H1 (cell line): ENCODE data around the gene ZNF555. TPM values are rescaled to one million over a fixed set of nuclear protein-coding genes. Genes with fewer than 3 reads are reported as not detected.

Source experiments
- CTCF ChIA-PET: fragments of 300-600 bp; sonication (Branson Sonifier 250); formaldehyde crosslinking; loops from one replicate; lab custom pipeline; 2021; ENCODE audit not compliant: partially characterized antibody; lab: Charles Lee
- POLR2A ChIA-PET: fragments of 300-600 bp; sonication (Branson Sonifier 250); formaldehyde crosslinking; loops from one replicate; lab custom pipeline; 2021; ENCODE audit warnings: inconsistent platforms; ENCODE audit not compliant: partially characterized antibody; lab: Charles Lee
- DNase-seq, 2 experiments: peaks; one replicate each; pipeline versions ENCODE4 v3.0.0 to v3.0.0-alpha.2; 2010 to 2022; ENCODE audit warnings: low spot score in 2 of 2, low read depth in 1 of 2, mixed read lengths in 1 of 2
- FAIRE-seq: peaks from 2 replicates; lab custom pipeline; 2011; peaks lifted over from hg19 to GRCh38; lab: Jason Lieb, UNC
- H2AFZ ChIP-seq: 2 replicates; pipeline ENCODE4 v1.8.1; 2012; ENCODE audit warnings: low read length, inconsistent platforms
- H2AK5ac ChIP-seq: 2 replicates; pipeline ENCODE4 v1.6.1; 2013; ENCODE audit warnings: low read depth, low read length
- H2BK120ac ChIP-seq: replicated peaks from 2 replicates; pipeline ENCODE3; 2013; ENCODE audit warnings: low read depth, low read length, inconsistent platforms
- H2BK12ac ChIP-seq: 2 replicates; pipeline ENCODE4 v1.6.1; 2013; ENCODE audit warnings: low read depth, low read length
- H2BK15ac ChIP-seq: 2 replicates; pipeline ENCODE4 v1.6.1; 2013; ENCODE audit warnings: low read length
- H2BK20ac ChIP-seq: 2 replicates; pipeline ENCODE4 v1.6.1; 2013; ENCODE audit warnings: low read length
- H2BK5ac ChIP-seq: 2 replicates; pipeline ENCODE4 v1.6.1; 2013; ENCODE audit warnings: low read depth, low read length
- H3K14ac ChIP-seq: 2 replicates; pipeline ENCODE4 v1.6.1; 2013; ENCODE audit warnings: inconsistent platforms; ENCODE audit not compliant: insufficient read length
- H3K18ac ChIP-seq: 2 replicates; pipeline ENCODE4 v1.6.1; 2013; ENCODE audit warnings: low read length; ENCODE audit errors: extremely low read depth
- H3K23ac ChIP-seq: 2 replicates; pipeline ENCODE4 v1.6.1; 2013; ENCODE audit warnings: inconsistent platforms; ENCODE audit not compliant: insufficient read length
- H3K23me2 ChIP-seq: 2 replicates; pipeline ENCODE4 v1.6.1; 2013; ENCODE audit warnings: low read depth, low read length
- H3K27ac ChIP-seq: 2 replicates; pipeline ENCODE4 v1.6.1; 2011; ENCODE audit warnings: low read depth, low read length, inconsistent platforms
- H3K27me3 ChIP-seq, 4 experiments: replicated peaks in 1 of 4; 1 replicate in 1 of 4; 2 replicates in 3 of 4; pipeline versions ENCODE4 v1.6.1 to v1.8.1; 2011 to 2013; ENCODE audit warnings: low read length in 3 of 4, mild to moderate bottlenecking in 3 of 4, inconsistent platforms in 2 of 4, mixed read lengths in 2 of 4, moderate library complexity in 1 of 4; ENCODE audit not compliant: control insufficient read depth in 3 of 4, insufficient read depth in 3 of 4; ENCODE audit errors: extremely low read depth in 1 of 4
- H3K36me3 ChIP-seq, 4 experiments: 2 replicates each; pipeline versions ENCODE4 v1.6.1 to v1.8.1; 2011 to 2013; ENCODE audit warnings: mild to moderate bottlenecking in 4 of 4, low read length in 3 of 4, moderate library complexity in 2 of 4, control low read depth in 1 of 4, inconsistent platforms in 1 of 4; ENCODE audit not compliant: insufficient read depth in 4 of 4, control insufficient read depth in 2 of 4
- H3K4ac ChIP-seq: replicated peaks from 2 replicates; pipeline ENCODE3; 2013; ENCODE audit warnings: low read length, low read depth, mixed read lengths, inconsistent platforms; ENCODE audit not compliant: insufficient read length
- H3K4me1 ChIP-seq, 4 experiments: replicated peaks in 1 of 4; 1 replicate in 1 of 4; 2 replicates in 3 of 4; pipeline versions ENCODE4 v1.6.1 to v1.8.1; 2011 to 2013; ENCODE audit warnings: low read length in 3 of 4, inconsistent platforms in 2 of 4, mixed read lengths in 1 of 4; ENCODE audit not compliant: insufficient read depth in 4 of 4, control insufficient read depth in 3 of 4
- H3K4me2 ChIP-seq, 2 experiments: 2 replicates each; pipeline versions ENCODE4 v1.6.1 to v1.8.1; 2011 to 2013; ENCODE audit warnings: low read depth in 2 of 2, low read length in 2 of 2, control low read depth in 1 of 2, inconsistent platforms in 1 of 2, mild to moderate bottlenecking in 1 of 2; ENCODE audit not compliant: insufficient read depth in 1 of 2
- H3K4me3 ChIP-seq, 4 experiments: fragments of 200-600, 300-600 bp in 1 of 4; sonication (generic), shearing (Covaris generic), sonication (Bioruptor Twin) in 1 of 4; 2 replicates each; pipeline versions ENCODE4 v1.5.1 to v1.8.1; 2011 to 2016; ENCODE audit warnings: low read length in 4 of 4, low read depth in 3 of 4, control low read depth in 2 of 4, inconsistent platforms in 2 of 4, mild to moderate bottlenecking in 2 of 4, mixed read lengths in 1 of 4, moderate library complexity in 1 of 4; ENCODE audit not compliant: insufficient read depth in 2 of 4; ENCODE audit errors: extremely low read depth in 1 of 4
- H3K56ac ChIP-seq: replicated peaks from 2 replicates; pipeline ENCODE3; 2013; ENCODE audit warnings: low read depth, mild to moderate bottlenecking, mixed read lengths, low read length, inconsistent platforms; ENCODE audit not compliant: insufficient read length
- H3K79me1 ChIP-seq: 2 replicates; pipeline ENCODE4 v1.6.1; 2013; ENCODE audit warnings: low read depth, low read length, control low read depth
- H3K79me2 ChIP-seq, 2 experiments: 2 replicates each; pipeline versions ENCODE4 v1.6.1 to v1.8.1; 2012 to 2013; ENCODE audit warnings: low read length in 2 of 2, mild to moderate bottlenecking in 2 of 2, inconsistent platforms in 1 of 2; ENCODE audit not compliant: insufficient read depth in 2 of 2, control insufficient read depth in 1 of 2
- H3K9ac ChIP-seq, 4 experiments: replicated peaks in 1 of 4; 1 replicate in 1 of 4; 2 replicates in 3 of 4; pipeline versions ENCODE4 v1.6.1 to v1.8.1; 2011 to 2013; ENCODE audit warnings: low read depth in 3 of 4, low read length in 3 of 4, control low read depth in 2 of 4, mild to moderate bottlenecking in 2 of 4, moderate library complexity in 2 of 4, inconsistent platforms in 1 of 4; ENCODE audit errors: extremely low read depth in 1 of 4
- H3K9me3 ChIP-seq, 2 experiments: 2 replicates each; pipeline versions ENCODE4 v1.6.1 to v1.8.1; 2012 to 2013; ENCODE audit warnings: mild to moderate bottlenecking in 2 of 2, moderate library complexity in 2 of 2, control low read depth in 1 of 2, inconsistent platforms in 1 of 2, low read depth in 1 of 2, low read length in 1 of 2, mixed read lengths in 1 of 2; ENCODE audit not compliant: insufficient read depth in 2 of 2
- H4K20me1 ChIP-seq, 2 experiments: replicated peaks in 1 of 2; 2 replicates each; pipeline versions ENCODE3 to v1.8.1; 2011 to 2013; ENCODE audit warnings: inconsistent platforms in 2 of 2, low read length in 2 of 2, mild to moderate bottlenecking in 1 of 2; ENCODE audit not compliant: insufficient read depth in 2 of 2, control insufficient read depth in 1 of 2
- H4K5ac ChIP-seq: 2 replicates; pipeline ENCODE4 v1.6.1; 2013; ENCODE audit warnings: low read length, low read depth, mixed read lengths, inconsistent platforms; ENCODE audit not compliant: insufficient read length
- H4K8ac ChIP-seq: 2 replicates; pipeline ENCODE4 v1.8.0; 2013; ENCODE audit warnings: mild to moderate bottlenecking, moderate library complexity, low read length, inconsistent platforms; ENCODE audit not compliant: insufficient read depth; ENCODE audit errors: extremely low read depth
- H4K91ac ChIP-seq: replicated peaks from 2 replicates; pipeline ENCODE3; 2013; ENCODE audit warnings: low read length, mixed read lengths, inconsistent platforms; ENCODE audit not compliant: insufficient read length
- ASH2L ChIP-seq: fragments of 200-600, 300-600 bp; sonication (generic); IDR thresholded peaks from one replicate; pipeline ENCODE4 v1.7.1; 2017; ENCODE audit warnings: low read length
- WGBS, 2 experiments: shearing (Covaris generic) in 1 of 2; methylation state at CpG; one replicate each; pipeline versions ENCODE4 v1.1.6 to v1.1.7; 2013 to 2015; ENCODE audit warnings: low lambda C conversion rate in 2 of 2, mixed read lengths in 2 of 2, inconsistent platforms in 1 of 2, low coverage in 1 of 2, missing lambda C conversion rate in 1 of 2; ENCODE audit not compliant: insufficient replicate concordance in 2 of 2, insufficient coverage in 1 of 2, insufficient read length in 1 of 2; ENCODE audit errors: extremely low coverage in 1 of 2, missing lambda C conversion rate in 1 of 2; 5-methylcytosine and 5-hydroxymethylcytosine counted together
- polyA plus RNA-seq, 7 experiments: library from polyadenylated mRNA; depleted of rRNA in 3 of 7; stranded (reverse) in 5 of 7; unstranded in 2 of 7; fragments of >200 nt in 5 of 7; fragments of 200-250 nt in 2 of 7; gene quantifications; 1 replicate in 5 of 7; 2 replicates in 1 of 7; 4 replicates in 1 of 7; pipeline versions ENCODE4 v1.2.1 to v1.2.3, GENCODE V29; 2011 to 2013; ENCODE audit warnings: missing spikeins in 2 of 7, mixed read lengths in 2 of 7
- total RNA-seq: library from RNA; stranded (reverse); fragmentation: NEBNext Ultra II Directional; extraction: Animal tissue kit (Norgen Biotek cat#: 25700); gene quantifications from 2 replicates; pipeline ENCODE4 v1.2.1, GENCODE V29; 2021

ZNF555 gene
- total and polyA plus RNA-seq, 2 of the 8 experiments (the other 6 are each of a cell fraction or from before 2014, with no cell fraction given): 1.6 to 5.7 TPM

GRCh38 chr19:2795827-2796658 lies 45.2 kb upstream of the ZNF555 start:
- no peak overlapping the region for H2BK5ac ChIP-seq
- H3K79me1 ChIP-seq: peaks cover 7% of the 10 kb centered on the region; the same call in 1 of the 2 replicates
- H3K9me3 ChIP-seq: no peaks in the 10 kb centered on the region
- H2BK12ac ChIP-seq: no peak overlapping the region
- H3K9ac ChIP-seq: no peak overlapping the region
- peaks cover 25 to 69% (median 57%) of the 10 kb centered on the region in 4 experiments for H3K36me3 ChIP-seq
- no peak overlapping the region for H3K23ac ChIP-seq
- H3K27ac ChIP-seq: no peak overlapping the region
- H4K8ac ChIP-seq: no peak overlapping the region; the same call in none of the 2 replicates
- no peak overlapping the region for H2AK5ac ChIP-seq
- WGBS, 2 experiments: 92% methylated on average over 25 of the region's 27 CpGs; no CpG with 5 or more reads in 1 of the 2 experiments
- H3K4me2 ChIP-seq: no peak overlapping the region
- H2AFZ ChIP-seq: no peak overlapping the region
- ChIA-PET POLR2A (interaction anchor here (1.2 to 1.9 kb wide), 2 partner anchors 8 to 9 kb away, joined by 5 to 10 read pairs; no protein-coding TSS in a partner anchor), CTCF (no interaction called here)
- FAIRE-seq: no peak
- H3K27me3 ChIP-seq: no peaks in the 10 kb centered on the region; a peak in 1 of 7 replicates
- no peak overlapping the region for H3K4ac ChIP-seq
- no peak for DNase-seq
- no peak overlapping the region for H4K5ac ChIP-seq
- H3K56ac ChIP-seq: no peak overlapping the region
- H3K4me3 ChIP-seq: no peak overlapping the region
- no peaks in the 10 kb centered on the region; a peak in 2 of 7 replicates for H3K4me1 ChIP-seq
- H4K91ac ChIP-seq: no peak overlapping the region
- no peaks in the 10 kb centered on the region for H3K79me2 ChIP-seq
- no peak overlapping the region for H3K14ac ChIP-seq
- H3K23me2 ChIP-seq: no peaks in the 10 kb centered on the region
- no peak overlapping the region for H2BK120ac ChIP-seq
- H3K18ac ChIP-seq: no peak overlapping the region
- H2BK15ac ChIP-seq: no peak overlapping the region
- H2BK20ac ChIP-seq: no peak overlapping the region
- H4K20me1 ChIP-seq: peaks cover 6 to 20% of the 10 kb centered on the region in 2 experiments
- no peak for TF ChIP-seq ASH2L
